T-helper 1 cell treated with Interleukin-12 subunit alpha and Interleukin-12 subunit beta and Interleukin-4 antibody, amounts not matched to agents 30 μg/mL and 1 μg/mL, for 36 hours (primary cell): Measurements from ENCODE around the gene FAM222A.

Experiments used
- H3K27ac Mint-ChIP-seq: one replicate; pipeline ENCODE4 v1.8.0; 2021; ENCODE audit warnings: mild to moderate bottlenecking, mixed read lengths
- H3K27me3 Mint-ChIP-seq: one replicate; pipeline ENCODE4 v1.8.0; 2021; ENCODE audit warnings: low read depth, mixed read lengths
- H3K36me3 Mint-ChIP-seq: one replicate; pipeline ENCODE4 v1.8.0; 2021; ENCODE audit warnings: low read depth, mixed read lengths
- H3K4me1 Mint-ChIP-seq: one replicate; pipeline ENCODE4 v1.8.0; 2021; ENCODE audit warnings: low read depth, mixed read lengths
- H3K4me3 Mint-ChIP-seq: one replicate; pipeline ENCODE4 v1.8.0; 2021; ENCODE audit warnings: mild to moderate bottlenecking, moderate library complexity, mixed read lengths
- H3K9me3 Mint-ChIP-seq: one replicate; pipeline ENCODE4 v1.8.0; 2021; ENCODE audit warnings: mixed read lengths

FAM222A gene

GRCh38 chr12:109722721-109723094, 9.1 kb downstream of the FAM222A start:
- no peaks in the 10 kb centered on the region for H3K9me3 Mint-ChIP-seq
- no peaks in the 10 kb centered on the region for H3K4me1 Mint-ChIP-seq
- no peak overlapping the region for H3K4me3 Mint-ChIP-seq
- H3K36me3 Mint-ChIP-seq, result no peaks in the 10 kb centered on the region
- H3K27ac Mint-ChIP-seq, result no peak overlapping the region
- peaks cover 18% of the 10 kb centered on the region for H3K27me3 Mint-ChIP-seq

GRCh38 chr12:109723311-109723881, 9.8 kb downstream of the FAM222A start:
- H3K9me3 Mint-ChIP-seq, result no peaks in the 10 kb centered on the region
- H3K27ac Mint-ChIP-seq, result no peak overlapping the region
- no peaks in the 10 kb centered on the region for H3K36me3 Mint-ChIP-seq
- H3K4me3 Mint-ChIP-seq, result no peak overlapping the region
- no peaks in the 10 kb centered on the region for H3K4me1 Mint-ChIP-seq
- peaks cover 16% of the 10 kb centered on the region for H3K27me3 Mint-ChIP-seq

- Mint-ChIP-seq H3K36me3 (no peaks in the 10 kb centered on the region), H3K27ac (no peak overlapping the region), H3K27me3 (peaks cover 6% of the 10 kb centered on the region), H3K9me3 (no peaks in the 10 kb centered on the region), H3K4me3 (no peak overlapping the region), H3K4me1 (no peaks in the 10 kb centered on the region)
Observed at GRCh38 chr12:109724321-109724892, 10.8 kb downstream of the FAM222A start.

- H3K36me3 Mint-ChIP-seq, result no peaks in the 10 kb centered on the region
- H3K27me3 Mint-ChIP-seq, result no peaks in the 10 kb centered on the region
- H3K4me3 Mint-ChIP-seq, result no peak overlapping the region
- H3K9me3 Mint-ChIP-seq, result no peaks in the 10 kb centered on the region
- H3K27ac Mint-ChIP-seq, result no peak overlapping the region
- no peaks in the 10 kb centered on the region for H3K4me1 Mint-ChIP-seq
Observed at GRCh38 chr12:109725321-109726105, 11.9 kb downstream of the FAM222A start.

- H3K27me3 Mint-ChIP-seq, result no peaks in the 10 kb centered on the region
- H3K36me3 Mint-ChIP-seq, result no peaks in the 10 kb centered on the region
- H3K9me3 Mint-ChIP-seq, result no peaks in the 10 kb centered on the region
- no peaks in the 10 kb centered on the region for H3K4me1 Mint-ChIP-seq
- no peak overlapping the region for H3K27ac Mint-ChIP-seq
- no peak overlapping the region for H3K4me3 Mint-ChIP-seq
Observed at GRCh38 chr12:109726106-109726497, 12.5 kb downstream of the FAM222A start.

GRCh38 chr12:109726511-109727038, 12.9 kb downstream of the FAM222A start:
- Mint-ChIP-seq H3K36me3 (no peaks in the 10 kb centered on the region), H3K9me3 (no peaks in the 10 kb centered on the region), H3K27ac (no peak overlapping the region), H3K27me3 (no peaks in the 10 kb centered on the region), H3K4me3 (no peak overlapping the region), H3K4me1 (no peaks in the 10 kb centered on the region)

- Mint-ChIP-seq H3K9me3 (no peaks in the 10 kb centered on the region), H3K4me1 (no peaks in the 10 kb centered on the region), H3K27ac (no peak overlapping the region), H3K36me3 (no peaks in the 10 kb centered on the region), H3K27me3 (no peaks in the 10 kb centered on the region), H3K4me3 (no peak overlapping the region)
Observed at GRCh38 chr12:109727039-109727723, 13.6 kb downstream of the FAM222A start.

- Mint-ChIP-seq H3K27me3 (peaks cover 3% of the 10 kb centered on the region), H3K27ac (no peak overlapping the region), H3K9me3 (no peaks in the 10 kb centered on the region), H3K4me3 (no peak overlapping the region), H3K36me3 (no peaks in the 10 kb centered on the region), H3K4me1 (no peaks in the 10 kb centered on the region)
Observed at GRCh38 chr12:109727746-109728726, 14.4 kb downstream of the FAM222A start.

GRCh38 chr12:109728921-109729320, 15.3 kb downstream of the FAM222A start:
- H3K27ac Mint-ChIP-seq, result no peak overlapping the region
- H3K9me3 Mint-ChIP-seq, result no peaks in the 10 kb centered on the region
- H3K27me3 Mint-ChIP-seq, result peaks cover 8% of the 10 kb centered on the region
- no peak overlapping the region for H3K4me3 Mint-ChIP-seq
- H3K4me1 Mint-ChIP-seq, result no peaks in the 10 kb centered on the region
- no peaks in the 10 kb centered on the region for H3K36me3 Mint-ChIP-seq

- Mint-ChIP-seq H3K4me1 (no peaks in the 10 kb centered on the region), H3K9me3 (no peaks in the 10 kb centered on the region), H3K4me3 (no peak overlapping the region), H3K27me3 (peaks cover 12% of the 10 kb centered on the region), H3K27ac (no peak overlapping the region), H3K36me3 (no peaks in the 10 kb centered on the region)
Observed at GRCh38 chr12:109729371-109729781, 15.8 kb downstream of the FAM222A start.

GRCh38 chr12:109729801-109730200, 16.2 kb downstream of the FAM222A start:
- H3K4me3 Mint-ChIP-seq, result no peak overlapping the region
- peaks cover 17% of the 10 kb centered on the region for H3K27me3 Mint-ChIP-seq
- no peaks in the 10 kb centered on the region for H3K4me1 Mint-ChIP-seq
- H3K9me3 Mint-ChIP-seq, result no peaks in the 10 kb centered on the region
- no peaks in the 10 kb centered on the region for H3K36me3 Mint-ChIP-seq
- no peak overlapping the region for H3K27ac Mint-ChIP-seq

- no peak overlapping the region for H3K27ac Mint-ChIP-seq
- H3K4me3 Mint-ChIP-seq, result no peak overlapping the region
- H3K36me3 Mint-ChIP-seq, result no peaks in the 10 kb centered on the region
- no peaks in the 10 kb centered on the region for H3K9me3 Mint-ChIP-seq
- H3K27me3 Mint-ChIP-seq, result peaks cover 24% of the 10 kb centered on the region
- no peaks in the 10 kb centered on the region for H3K4me1 Mint-ChIP-seq
Observed at GRCh38 chr12:109730306-109731145, 16.9 kb downstream of the FAM222A start.

GRCh38 chr12:109731231-109731731, 17.7 kb downstream of the FAM222A start:
- H3K27me3 Mint-ChIP-seq, result peaks cover 30% of the 10 kb centered on the region
- H3K27ac Mint-ChIP-seq, result no peak overlapping the region
- no peaks in the 10 kb centered on the region for H3K4me1 Mint-ChIP-seq
- H3K36me3 Mint-ChIP-seq, result no peaks in the 10 kb centered on the region
- no peak overlapping the region for H3K4me3 Mint-ChIP-seq
- no peaks in the 10 kb centered on the region for H3K9me3 Mint-ChIP-seq
